ENCODE measurements around the gene B4GALT1. TPM values are rescaled to one million over a fixed set of nuclear protein-coding genes. Genes with fewer than 3 reads are reported as not detected.

Gene B4GALT1
- total and polyA plus RNA-seq, 10 donors, result 18.1 to 111 (median 82.7) TPM

- Histone ChIP-seq H3K27me3 (replicated peaks in 1 of 7) (no peaks in the 10 kb centered on the region), H3K27ac (peak overlapping the region; percentile 27 to 99 (median 98)), H3K9me3 (no peaks in the 10 kb centered on the region), H3K4me1 (peaks cover 73 to 99% (median 96%) of the 10 kb centered on the region in 6 donors), H3K36me3 (no peaks in the 10 kb centered on the region), H3K4me3 (peak overlapping the region in 1 of 8 donors; percentile 11)
- WGBS, 5 donors, result 13 to 33% (median 27%) methylated on average over 5 of the region's 5 CpGs
- TF ChIP-seq POLR2A (IDR thresholded peaks at IDR 0.05) (no peak), POLR2AphosphoS5 (IDR thresholded peaks at IDR 0.05) (no peak)
- TF ChIP-seq, protein P1, sequence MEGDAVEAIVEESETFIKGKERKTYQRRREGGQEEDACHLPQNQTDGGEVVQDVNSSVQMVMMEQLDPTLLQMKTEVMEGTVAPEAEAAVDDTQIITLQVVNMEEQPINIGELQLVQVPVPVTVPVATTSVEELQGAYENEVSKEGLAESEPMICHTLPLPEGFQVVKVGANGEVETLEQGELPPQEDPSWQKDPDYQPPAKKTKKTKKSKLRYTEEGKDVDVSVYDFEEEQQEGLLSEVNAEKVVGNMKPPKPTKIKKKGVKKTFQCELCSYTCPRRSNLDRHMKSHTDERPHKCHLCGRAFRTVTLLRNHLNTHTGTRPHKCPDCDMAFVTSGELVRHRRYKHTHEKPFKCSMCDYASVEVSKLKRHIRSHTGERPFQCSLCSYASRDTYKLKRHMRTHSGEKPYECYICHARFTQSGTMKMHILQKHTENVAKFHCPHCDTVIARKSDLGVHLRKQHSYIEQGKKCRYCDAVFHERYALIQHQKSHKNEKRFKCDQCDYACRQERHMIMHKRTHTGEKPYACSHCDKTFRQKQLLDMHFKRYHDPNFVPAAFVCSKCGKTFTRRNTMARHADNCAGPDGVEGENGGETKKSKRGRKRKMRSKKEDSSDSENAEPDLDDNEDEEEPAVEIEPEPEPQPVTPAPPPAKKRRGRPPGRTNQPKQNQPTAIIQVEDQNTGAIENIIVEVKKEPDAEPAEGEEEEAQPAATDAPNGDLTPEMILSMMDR (IDR thresholded peaks at IDR 0.05 in 8 of 11, conservative IDR thresholded peaks at IDR 0.05 in 3 of 11), result no peak
- DNase-seq, result no peak
- intact Hi-C loops (cut with DNase I; ENCODE audit: low total_unique reads), result no loop called here
Measured at GRCh38 chr9:33153666-33154065, 13.5 kb downstream of the B4GALT1 start.

- 64 to 76% (median 67%) methylated on average over 2 of the region's 2 CpGs for WGBS, 5 donors
- TF ChIP-seq POLR2A (IDR thresholded peaks at IDR 0.05) (no peak), POLR2AphosphoS5 (IDR thresholded peaks at IDR 0.05) (no peak)
- TF ChIP-seq, protein P1 (IDR thresholded peaks at IDR 0.05 in 8 of 11, conservative IDR thresholded peaks at IDR 0.05 in 3 of 11), result no peak
- Histone ChIP-seq H3K4me3 (no peak overlapping the region), H3K4me1 (peaks cover 73 to 99% (median 96%) of the 10 kb centered on the region in 6 donors), H3K36me3 (no peaks in the 10 kb centered on the region), H3K9me3 (no peaks in the 10 kb centered on the region), H3K27ac (peak overlapping the region; percentile 27 to 99 (median 98)), H3K27me3 (replicated peaks in 1 of 7) (no peaks in the 10 kb centered on the region)
- no peak for DNase-seq
- intact Hi-C loops (cut with DNase I; ENCODE audit: low total_unique reads), result no loop called here
Measured at GRCh38 chr9:33153001-33153400, 14.1 kb downstream of the B4GALT1 start.

DNA sequence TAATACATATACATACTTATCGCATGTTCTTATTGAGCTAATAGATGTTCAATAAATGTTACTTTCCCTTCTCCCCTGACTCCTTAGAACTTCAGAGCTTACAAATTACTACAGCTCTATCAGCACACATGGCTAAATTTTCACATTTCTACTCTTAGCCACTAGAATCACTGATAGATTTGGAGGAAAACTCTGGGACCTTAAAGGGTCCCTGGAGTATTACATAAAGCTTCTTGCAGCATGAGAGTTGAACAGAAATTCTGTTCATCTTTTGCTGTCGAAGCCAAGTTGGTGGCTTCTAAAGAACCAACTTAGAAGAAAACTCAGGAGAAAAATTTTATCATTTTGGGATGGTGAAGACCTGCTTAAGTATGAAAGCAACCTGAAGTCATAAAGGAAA, 15.5 kb downstream of the B4GALT1 start:
- H3K27ac ChIP-seq, result peak overlapping the region; percentile 51 to 99 (median 96)
- H3K4me1 ChIP-seq, result peaks cover 76 to 99% (median 97%) of the 10 kb centered on the region in 6 donors
- TF ChIP-seq POLR2A (IDR thresholded peaks at IDR 0.05), result no peak
- TF ChIP-seq, protein P1 (IDR thresholded peaks at IDR 0.05 in 8 of 11, conservative IDR thresholded peaks at IDR 0.05 in 3 of 11), result no peak
- TF ChIP-seq POLR2AphosphoS5 (IDR thresholded peaks at IDR 0.05), result no peak

DNA sequence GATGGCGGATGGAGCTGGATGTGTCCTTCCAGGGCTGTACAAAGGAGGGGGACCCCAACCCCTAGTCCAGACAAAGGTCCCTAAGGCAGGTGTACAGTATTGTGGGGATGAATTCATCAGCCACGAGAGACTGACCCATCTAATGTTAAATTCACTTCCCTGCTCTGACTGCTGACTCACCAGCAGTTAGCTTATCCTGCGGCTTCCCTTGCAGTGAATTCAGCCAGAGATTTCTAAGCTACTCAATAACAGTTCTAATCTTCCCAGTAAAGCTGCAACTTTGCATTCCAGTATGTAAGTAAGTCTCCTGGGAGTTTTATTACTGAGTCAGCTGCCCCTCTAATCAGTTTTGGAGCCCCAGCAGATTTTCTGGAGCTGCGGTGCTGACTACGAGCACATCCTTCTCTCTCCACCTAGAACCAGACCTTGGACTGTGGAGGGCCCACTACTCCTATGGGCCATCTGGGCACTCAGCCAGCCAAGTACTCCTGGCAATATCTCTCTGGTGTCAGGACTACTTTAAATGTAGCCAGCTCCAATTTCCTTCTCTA, 16.1 kb downstream of the B4GALT1 start:
- Histone ChIP-seq H3K36me3 (peaks cover 0 to 9% (median 0%) of the 10 kb centered on the region in 6 donors), H3K9me3 (no peaks in the 10 kb centered on the region), H3K4me3 (peak overlapping the region in 1 of 8 donors; percentile 23), H3K27ac (peak overlapping the region; percentile 51 to 99 (median 96)), H3K4me1 (peaks cover 81 to 99% (median 97%) of the 10 kb centered on the region in 6 donors), H3K27me3 (replicated peaks in 1 of 7) (no peaks in the 10 kb centered on the region)
- intact Hi-C loops (cut with DNase I; ENCODE audit: low total_unique reads), result no loop called here
- DNase-seq, result no peak
- WGBS, 5 donors, result 29 to 49% (median 44%) methylated on average over 5 of the region's 5 CpGs
- TF ChIP-seq POLR2A (IDR thresholded peaks at IDR 0.05), result no peak
- TF ChIP-seq POLR2AphosphoS5 (IDR thresholded peaks at IDR 0.05), result no peak
- TF ChIP-seq, protein P1 (IDR thresholded peaks at IDR 0.05 in 8 of 11, conservative IDR thresholded peaks at IDR 0.05 in 3 of 11), result no peak

More for the DNA sequence above, 15.5 kb downstream of the B4GALT1 start:
- WGBS, 5 donors, result 68 to 86% (median 77%) methylated on average over 2 of the region's 2 CpGs
- Histone ChIP-seq H3K9me3 (no peaks in the 10 kb centered on the region), H3K36me3 (peaks cover 0 to 6% (median 0%) of the 10 kb centered on the region in 6 donors), H3K4me3 (peak overlapping the region in 1 of 8 donors; percentile 23), H3K27me3 (replicated peaks in 1 of 7) (no peaks in the 10 kb centered on the region)
- intact Hi-C loops (cut with DNase I; ENCODE audit: low total_unique reads), result no loop called here
- DNase-seq, result no peak

Data from spleen (tissue), 11 donors.